Karpas-422 (cell line): ENCODE results near the gene CACNA2D3. TPM values are rescaled to one million over a fixed set of nuclear protein-coding genes. Genes with fewer than 3 reads are reported as not detected.

Experiments
- DNase-seq: peaks from one replicate; pipeline ENCODE4 v3.0.0-alpha.2; 2015
- H2AFZ ChIP-seq: fragments of 200-600 bp; sonication (generic); 2 replicates; pipeline ENCODE4 v1.6.1; 2014; ENCODE audit warnings: antibody characterized with exemption, low read length, mixed read lengths
- H3K27ac ChIP-seq: fragments of 200-600 bp; sonication (generic); 2 replicates; pipeline ENCODE4 v1.5.1; 2014; ENCODE audit warnings: mild to moderate bottlenecking, low read length, moderate library complexity
- H3K27me3 ChIP-seq: fragments of 200-600 bp; sonication (generic); 2 replicates; pipeline ENCODE4 v1.6.1; 2014; ENCODE audit warnings: low read length, mixed read lengths
- H3K36me3 ChIP-seq: fragments of 200-600 bp; sonication (generic); 2 replicates; pipeline ENCODE4 v1.6.1; 2014; ENCODE audit warnings: low read length, mixed read lengths; ENCODE audit not compliant: insufficient read depth
- H3K4me1 ChIP-seq: fragments of 200-600 bp; sonication (generic); 2 replicates; pipeline ENCODE4 v1.6.1; 2014; ENCODE audit warnings: mild to moderate bottlenecking, low read length, mixed read lengths
- H3K4me2 ChIP-seq: fragments of 200-600 bp; sonication (generic); 2 replicates; pipeline ENCODE4 v1.6.1; 2014; ENCODE audit warnings: low read length, low read depth, mild to moderate bottlenecking; ENCODE audit not compliant: poor library complexity, severe bottlenecking
- H3K4me3 ChIP-seq: fragments of 200-600 bp; sonication (generic); 2 replicates; pipeline ENCODE4 v1.5.1; 2014; ENCODE audit warnings: mild to moderate bottlenecking, antibody characterized with exemption, low read length, mixed read lengths
- H3K79me2 ChIP-seq: fragments of 200-600 bp; sonication (generic); 2 replicates; pipeline ENCODE4 v1.6.1; 2014; ENCODE audit warnings: mild to moderate bottlenecking, low read length, mixed read lengths
- H3K9ac ChIP-seq: fragments of 200-600 bp; sonication (generic); 2 replicates; pipeline ENCODE4 v1.6.0; 2014; ENCODE audit warnings: low read length
- H3K9me2 ChIP-seq: fragments of 200-600 bp; sonication (generic), shearing (Covaris generic); replicated peaks from 2 replicates; pipeline ENCODE4 v1.6.0; 2014; ENCODE audit warnings: mild to moderate bottlenecking, low read length, moderate library complexity; ENCODE audit not compliant: insufficient read depth
- H3K9me3 ChIP-seq: fragments of 300-700, 200-600 bp; sonication (generic); 2 replicates; pipeline ENCODE4 v1.6.1; 2014; ENCODE audit warnings: low read length, mixed read lengths
- H4K20me1 ChIP-seq: fragments of 200-600 bp; sonication (generic); 2 replicates; pipeline ENCODE4 v1.6.1; 2014; ENCODE audit warnings: mild to moderate bottlenecking, antibody characterized with exemption, low read length, low read depth; ENCODE audit not compliant: insufficient read depth
- total RNA-seq: library from RNA; depleted of rRNA; stranded (reverse); fragments of >200 nt; shearing (Covaris generic); gene quantifications from 2 replicates; pipeline ENCODE4 v1.2.3, GENCODE V29; 2014; ENCODE audit warnings: low replicate concordance

Gene CACNA2D3
- total RNA-seq, 1 experiment from 2014 or later = not detected

DNA sequence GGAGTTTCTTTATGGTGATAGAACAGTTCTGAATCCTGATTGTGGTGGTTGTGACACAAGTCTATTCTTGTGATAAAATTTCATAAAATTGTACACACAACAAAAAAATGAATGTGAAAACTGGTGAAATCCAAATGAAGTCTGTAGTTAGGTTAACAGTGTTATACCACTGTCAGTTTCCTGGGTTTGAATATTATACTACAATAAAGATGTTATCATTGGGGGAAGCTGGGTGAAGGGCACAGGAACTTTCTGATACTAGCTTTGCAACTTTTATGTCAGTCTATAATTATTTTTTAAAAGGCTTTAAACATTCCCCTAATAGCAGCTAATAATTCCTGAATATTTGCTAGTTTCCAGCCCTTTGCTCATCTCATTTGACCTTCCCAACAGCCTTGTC lies 485.7 kb downstream of the CACNA2D3 start:
- no peaks in the 10 kb centered on the region for H3K9me3 ChIP-seq
- H3K9ac ChIP-seq = no peak overlapping the region
- DNase-seq = no peak
- no peaks in the 10 kb centered on the region for H3K36me3 ChIP-seq
- no peaks in the 10 kb centered on the region for H3K79me2 ChIP-seq
- no peaks in the 10 kb centered on the region for H3K27me3 ChIP-seq
- H3K9me2 ChIP-seq = no peaks in the 10 kb centered on the region
- no peaks in the 10 kb centered on the region for H4K20me1 ChIP-seq
- no peak overlapping the region for H3K4me3 ChIP-seq
- H3K4me2 ChIP-seq = no peak overlapping the region
- no peak overlapping the region for H3K27ac ChIP-seq
- no peaks in the 10 kb centered on the region for H3K4me1 ChIP-seq
- no peak overlapping the region for H2AFZ ChIP-seq

- no peak for DNase-seq
- no peaks in the 10 kb centered on the region for H3K9me2 ChIP-seq
These were observed 496.7 kb downstream of the CACNA2D3 start for GRCh38 chr3:54619053-54619452.

GRCh38 chr3:54619531-54619930 lies 497.2 kb downstream of the CACNA2D3 start:
- Histone ChIP-seq H3K9me2 (no peaks in the 10 kb centered on the region), H3K4me1 (peaks cover 20% of the 10 kb centered on the region)

More at GRCh38 chr3:54619053-54619452, 496.7 kb downstream of the CACNA2D3 start:
- Histone ChIP-seq H3K9me3 (no peaks in the 10 kb centered on the region), H3K27ac (no peak overlapping the region), H3K4me1 (peaks cover 20% of the 10 kb centered on the region), H3K79me2 (no peaks in the 10 kb centered on the region), H3K4me2 (peak overlapping the region; percentile 48), H3K27me3 (no peaks in the 10 kb centered on the region), H3K4me3 (no peak overlapping the region), H3K36me3 (no peaks in the 10 kb centered on the region), H2AFZ (no peak overlapping the region), H4K20me1 (0 out of 2 replicates have a peak, but pooled peaks cover 3% of the 10 kb centered on the region), H3K9ac (no peak overlapping the region)

GRCh38 chr3:54621184-54621583 lies 498.8 kb downstream of the CACNA2D3 start:
- DNase-seq = no peak
- no peaks in the 10 kb centered on the region for H3K27me3 ChIP-seq

More at GRCh38 chr3:54619531-54619930, 497.2 kb downstream of the CACNA2D3 start:
- Histone ChIP-seq H3K36me3 (no peaks in the 10 kb centered on the region), H2AFZ (no peak overlapping the region), H3K27me3 (no peaks in the 10 kb centered on the region), H3K79me2 (no peaks in the 10 kb centered on the region), H3K4me3 (no peak overlapping the region), H4K20me1 (0 out of 2 replicates have a peak, but pooled peaks cover 3% of the 10 kb centered on the region), H3K9me3 (no peaks in the 10 kb centered on the region), H3K9ac (no peak overlapping the region), H3K4me2 (peak overlapping the region; percentile 48), H3K27ac (no peak overlapping the region)
- DNase-seq = no peak

GRCh38 chr3:54622678-54623077 lies 500.3 kb downstream of the CACNA2D3 start:
- H4K20me1 ChIP-seq = 0 out of 2 replicates have a peak, but pooled peaks cover 3% of the 10 kb centered on the region
- no peaks in the 10 kb centered on the region for H3K9me2 ChIP-seq
- H3K79me2 ChIP-seq = no peaks in the 10 kb centered on the region
- H3K27me3 ChIP-seq = no peaks in the 10 kb centered on the region
- H3K36me3 ChIP-seq = no peaks in the 10 kb centered on the region
- H3K4me1 ChIP-seq = peaks cover 22% of the 10 kb centered on the region
- H3K9ac ChIP-seq = no peak overlapping the region
- DNase-seq = no peak
- no peak overlapping the region for H3K4me2 ChIP-seq
- H3K9me3 ChIP-seq = no peaks in the 10 kb centered on the region
- H3K27ac ChIP-seq = no peak overlapping the region
- H2AFZ ChIP-seq = no peak overlapping the region
- H3K4me3 ChIP-seq = no peak overlapping the region

More at GRCh38 chr3:54621184-54621583, 498.8 kb downstream of the CACNA2D3 start:
- Histone ChIP-seq H2AFZ (no peak overlapping the region), H3K9me2 (no peaks in the 10 kb centered on the region), H3K9me3 (no peaks in the 10 kb centered on the region), H3K4me2 (no peak overlapping the region), H3K4me3 (no peak overlapping the region), H3K27ac (no peak overlapping the region), H4K20me1 (0 out of 2 replicates have a peak, but pooled peaks cover 3% of the 10 kb centered on the region), H3K4me1 (peaks cover 20% of the 10 kb centered on the region), H3K9ac (no peak overlapping the region), H3K79me2 (no peaks in the 10 kb centered on the region), H3K36me3 (no peaks in the 10 kb centered on the region)

DNA sequence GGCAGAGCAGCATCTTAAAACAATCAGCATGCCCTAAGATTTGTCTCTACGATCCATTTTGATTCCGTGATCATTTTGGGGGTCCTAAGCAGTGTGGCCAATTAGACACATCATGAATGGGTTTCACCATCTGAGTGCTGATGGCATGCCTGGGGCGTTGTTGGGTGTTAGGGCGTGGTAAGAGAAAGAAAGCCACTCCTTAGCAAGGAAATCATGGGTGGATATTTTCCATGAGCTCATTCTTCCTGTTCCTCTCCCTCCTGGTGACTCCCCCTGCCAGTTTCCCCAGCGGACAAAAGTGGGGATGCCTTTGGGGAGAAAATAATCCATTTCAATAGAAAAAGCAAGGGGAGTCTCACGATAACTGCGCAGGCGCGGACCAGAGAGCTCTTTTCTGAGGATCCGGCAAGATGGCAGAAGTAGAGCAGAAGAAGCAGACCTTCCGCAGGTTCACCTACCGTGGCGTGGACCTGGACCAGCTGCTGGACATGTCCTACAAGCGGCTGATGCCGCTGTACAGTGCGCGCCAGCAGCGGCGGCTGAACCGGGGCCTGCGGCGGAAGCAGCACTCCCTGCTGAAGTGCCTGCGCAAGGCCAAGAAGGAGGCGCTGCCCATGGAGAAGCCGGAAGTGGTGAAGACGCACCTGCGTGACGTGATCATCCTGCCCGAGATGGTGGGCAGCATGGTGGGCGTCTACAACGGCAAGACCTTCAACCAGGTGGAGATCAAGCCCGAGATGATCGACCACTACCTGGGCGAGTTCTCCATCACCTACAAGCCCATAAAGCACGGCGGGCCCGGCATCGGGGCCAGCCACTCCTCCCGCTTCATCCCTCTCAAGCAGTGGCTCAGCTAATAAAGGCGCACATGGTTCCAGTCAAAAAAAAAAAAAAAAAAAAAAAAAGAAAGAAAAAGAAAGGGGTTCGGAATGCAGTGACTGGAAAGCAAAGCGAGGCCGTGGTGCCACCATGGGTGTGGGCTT lies 503.7 kb downstream of the CACNA2D3 start:
- no peak for DNase-seq
- H3K27me3 ChIP-seq = no peaks in the 10 kb centered on the region

GRCh38 chr3:54628888-54629441 lies 506.6 kb downstream of the CACNA2D3 start:
- H3K4me1 ChIP-seq = peaks cover 5% of the 10 kb centered on the region
- H3K36me3 ChIP-seq = no peaks in the 10 kb centered on the region
- no peak overlapping the region for H2AFZ ChIP-seq

More for the DNA sequence above, 503.7 kb downstream of the CACNA2D3 start:
- Histone ChIP-seq H3K9me3 (no peaks in the 10 kb centered on the region), H2AFZ (no peak overlapping the region), H3K36me3 (no peaks in the 10 kb centered on the region), H3K4me1 (peaks cover 5% of the 10 kb centered on the region), H4K20me1 (no peaks in the 10 kb centered on the region), H3K9ac (no peak overlapping the region), H3K27ac (no peak overlapping the region), H3K4me3 (no peak overlapping the region), H3K9me2 (no peaks in the 10 kb centered on the region), H3K4me2 (no peak overlapping the region), H3K79me2 (no peaks in the 10 kb centered on the region)

DNA sequence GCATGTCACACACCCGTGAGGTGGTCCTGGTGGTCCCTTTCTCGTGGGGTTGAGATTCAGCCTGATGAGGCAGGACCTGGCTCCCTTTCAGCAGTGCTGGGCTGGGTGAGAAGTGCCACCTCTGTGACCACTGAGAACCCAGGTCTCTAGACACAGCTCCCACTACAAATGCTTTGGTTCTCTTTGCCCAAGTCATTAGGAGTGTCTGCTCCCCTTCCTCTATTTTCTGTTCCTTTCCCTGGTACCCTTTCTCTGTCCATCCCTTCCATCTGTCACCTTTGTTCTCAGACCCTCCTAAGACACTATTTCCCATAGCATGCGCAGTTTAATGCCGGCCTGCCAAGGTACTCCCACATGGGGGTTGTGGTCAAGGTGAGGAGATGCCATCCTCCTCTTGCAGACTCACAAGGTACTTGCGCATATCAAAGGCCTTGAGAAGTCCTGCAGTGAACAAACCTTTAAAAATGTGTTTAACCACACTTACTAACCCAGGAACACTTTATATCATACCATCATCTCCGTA lies 507.8 kb downstream of the CACNA2D3 start:
- H3K36me3 ChIP-seq = no peaks in the 10 kb centered on the region
- peaks cover 5% of the 10 kb centered on the region for H3K4me1 ChIP-seq
- H3K27ac ChIP-seq = no peak overlapping the region
- H3K9me2 ChIP-seq = no peaks in the 10 kb centered on the region
- H3K9me3 ChIP-seq = no peaks in the 10 kb centered on the region
- no peaks in the 10 kb centered on the region for H4K20me1 ChIP-seq
- no peaks in the 10 kb centered on the region for H3K79me2 ChIP-seq
- no peak for DNase-seq
- no peaks in the 10 kb centered on the region for H3K27me3 ChIP-seq
- H2AFZ ChIP-seq = no peak overlapping the region
- H3K9ac ChIP-seq = no peak overlapping the region
- no peak overlapping the region for H3K4me2 ChIP-seq
- no peak overlapping the region for H3K4me3 ChIP-seq

More at GRCh38 chr3:54628888-54629441, 506.6 kb downstream of the CACNA2D3 start:
- no peak overlapping the region for H3K4me2 ChIP-seq
- H3K9me2 ChIP-seq = no peaks in the 10 kb centered on the region
- no peak for DNase-seq
- H3K27me3 ChIP-seq = no peaks in the 10 kb centered on the region
- H3K27ac ChIP-seq = no peak overlapping the region
- H3K9ac ChIP-seq = no peak overlapping the region
- no peaks in the 10 kb centered on the region for H3K79me2 ChIP-seq
- H3K4me3 ChIP-seq = no peak overlapping the region
- H4K20me1 ChIP-seq = no peaks in the 10 kb centered on the region
- H3K9me3 ChIP-seq = no peaks in the 10 kb centered on the region
